ENCODE measurements around the gene SLC10A3.

- TF ChIP-seq SIN3A (IDR thresholded peaks at IDR 0.05; ENCODE audit: borderline replicate concordance, insufficient read depth, low read length) (no peak), FOXP2 (optimal IDR thresholded peaks at IDR 0.05; ENCODE audit: borderline replicate concordance, extremely low read depth, extremely low read length, insufficient read depth) (no peak), TAF1 (IDR thresholded peaks at IDR 0.05; ENCODE audit: borderline replicate concordance, insufficient read depth, low read length) (no peak), POLR2AphosphoS5 (IDR thresholded peaks at IDR 0.05; ENCODE audit: low read depth, low read length) (no peak)
These were observed 26.2 kb upstream of the SLC10A3 start for GRCh38 chrX:154516656-154517100.

Measured in PFSK-1 (cell line).